HG03196 (cell line): ENCODE data around the gene EPHA7.

Experiments
- ATAC-seq: cut with Tn5 transposase; IDR thresholded peaks from one replicate; pipeline ENCODE4 v1.9.1; 2021; ENCODE audit not compliant: unreplicated experiment

EPHA7 gene

DNA sequence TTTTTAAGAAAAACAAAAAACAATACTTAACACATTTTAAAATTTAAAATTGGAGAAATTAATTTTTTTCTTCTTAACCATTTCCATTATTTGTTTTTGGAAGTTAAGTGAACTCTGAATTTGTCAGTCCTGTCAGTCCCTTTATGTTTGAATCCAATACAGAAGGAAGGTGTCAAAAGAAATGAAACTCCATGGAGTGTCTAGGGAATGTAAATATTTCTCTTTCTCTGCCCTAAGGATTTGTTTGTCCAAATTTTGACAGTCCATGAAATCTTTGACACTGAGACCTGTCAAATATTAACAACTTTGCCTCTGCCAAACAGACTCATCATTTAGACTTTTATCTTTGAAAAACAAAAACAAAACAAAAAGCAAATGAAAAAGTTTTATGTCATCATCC lies 166.4 kb downstream of the EPHA7 start:
- ATAC-seq: no peak

DNA sequence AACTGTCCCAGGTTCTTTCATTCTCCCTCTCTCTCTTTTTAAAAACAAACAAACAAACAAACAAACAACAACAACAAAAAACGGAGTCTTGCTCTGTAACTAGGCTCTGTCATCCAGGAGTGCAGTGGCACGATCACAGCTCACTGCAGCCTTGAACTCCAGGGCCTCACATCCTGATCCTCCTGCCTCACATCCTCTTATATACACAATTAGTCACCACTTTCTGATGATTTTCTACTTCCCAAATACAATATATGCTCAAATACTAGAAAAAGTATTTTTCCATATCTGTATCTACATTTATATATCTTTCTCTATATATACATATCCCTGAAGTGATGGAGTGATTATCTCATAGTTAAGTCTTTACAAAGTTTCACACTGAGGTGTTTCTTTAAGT lies 170.7 kb downstream of the EPHA7 start:
- no peak for ATAC-seq

DNA sequence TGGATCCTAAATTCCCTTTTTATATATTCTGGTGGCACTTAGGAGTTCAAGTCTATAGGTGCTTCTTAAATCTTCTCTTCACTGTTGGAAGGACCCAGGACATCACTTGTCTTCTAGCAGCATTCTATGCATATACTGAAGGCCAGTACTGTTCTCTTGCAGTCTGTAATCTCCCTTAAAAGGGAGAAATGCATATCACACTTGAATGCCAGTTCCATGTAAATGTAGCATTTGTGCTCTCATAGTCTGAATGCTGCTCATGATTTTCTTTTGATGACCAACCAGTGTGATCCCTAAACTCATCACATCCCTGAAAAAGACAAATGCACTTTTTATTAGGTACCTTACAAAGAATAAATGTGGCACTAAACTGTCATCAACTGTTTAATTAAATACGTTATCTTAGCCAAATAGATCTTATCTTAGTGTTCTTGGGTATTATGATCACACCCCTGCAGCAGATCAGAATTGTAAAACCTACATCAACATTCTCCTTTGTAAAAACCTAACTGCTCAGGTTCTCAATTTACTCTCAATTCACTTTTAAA lies 176.1 kb downstream of the EPHA7 start:
- no peak for ATAC-seq

DNA sequence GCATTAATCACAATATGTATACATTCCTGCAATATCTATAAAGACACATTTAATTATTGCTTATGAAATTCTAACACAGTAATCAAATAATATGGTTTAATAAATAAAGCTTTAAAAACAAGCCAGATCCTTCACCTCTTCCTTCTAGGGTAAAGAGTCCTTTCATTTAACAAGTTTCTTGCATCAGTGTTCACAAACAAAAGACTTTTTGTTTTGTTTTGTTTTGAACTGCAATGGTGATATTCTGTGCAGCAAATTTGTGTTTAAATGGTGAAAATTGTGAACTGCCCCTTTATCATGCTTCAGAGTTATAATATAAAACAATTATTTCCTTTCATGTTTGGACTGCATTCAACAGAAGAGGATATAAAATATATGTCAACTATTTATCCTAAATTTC lies 177.3 kb downstream of the EPHA7 start:
- no peak for ATAC-seq

DNA sequence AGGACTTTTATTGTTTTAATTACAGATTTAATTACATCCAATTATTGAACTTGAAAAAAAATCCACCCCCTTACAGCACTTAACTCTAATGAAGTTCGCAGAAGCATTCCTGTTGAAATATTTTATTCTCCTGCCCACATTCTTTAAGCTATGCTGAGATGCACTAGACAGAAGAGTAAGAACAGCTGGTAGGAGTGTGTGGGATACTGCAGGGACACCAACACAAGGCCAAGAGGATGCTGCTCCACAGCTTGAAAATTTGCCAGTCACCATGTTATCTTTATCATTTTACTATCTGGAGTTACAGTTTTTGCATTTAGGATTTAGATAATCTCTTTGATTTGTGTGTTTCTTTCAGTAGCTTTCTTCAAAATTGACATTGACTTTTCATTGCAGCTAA lies 180.7 kb downstream of the EPHA7 start:
- ATAC-seq: no peak

DNA sequence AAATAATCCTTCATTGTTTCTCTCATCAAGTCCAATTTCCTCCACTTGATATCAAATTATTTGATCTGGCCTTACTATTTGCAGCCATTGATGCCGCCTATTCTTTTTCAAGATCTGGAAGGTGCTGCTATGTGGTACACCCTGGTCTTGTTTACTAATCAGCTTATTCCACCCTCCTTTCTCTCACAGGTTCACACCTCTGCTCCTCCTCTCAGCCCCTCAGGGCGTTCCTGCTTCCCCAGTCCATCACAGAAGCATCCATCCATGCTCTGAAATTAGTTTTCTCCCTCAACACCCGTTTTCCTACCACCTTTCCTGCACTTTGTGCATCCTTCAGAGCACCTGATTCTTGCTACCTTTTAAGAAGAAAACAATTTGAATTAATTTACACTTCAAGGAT lies 183.6 kb downstream of the EPHA7 start:
- no peak for ATAC-seq

DNA sequence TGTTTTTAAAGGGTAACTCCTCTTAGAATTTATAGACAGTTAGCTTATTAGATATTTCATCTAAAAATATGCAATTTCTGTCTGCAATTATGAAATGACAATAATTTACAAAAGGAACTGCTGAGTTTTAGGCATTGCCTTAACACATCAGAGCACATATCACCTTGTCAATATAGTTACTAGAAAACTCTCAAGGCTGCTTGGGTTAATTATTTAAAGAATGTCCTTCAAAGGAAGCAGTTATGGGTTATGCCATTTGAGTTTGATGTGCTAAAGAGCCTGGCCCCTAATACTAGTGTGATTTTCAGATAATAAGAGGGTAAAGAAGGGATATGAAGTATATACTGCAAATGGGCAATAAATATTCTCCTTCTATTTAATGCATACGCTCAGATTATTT lies 192.5 kb downstream of the EPHA7 start:
- no peak for ATAC-seq

DNA sequence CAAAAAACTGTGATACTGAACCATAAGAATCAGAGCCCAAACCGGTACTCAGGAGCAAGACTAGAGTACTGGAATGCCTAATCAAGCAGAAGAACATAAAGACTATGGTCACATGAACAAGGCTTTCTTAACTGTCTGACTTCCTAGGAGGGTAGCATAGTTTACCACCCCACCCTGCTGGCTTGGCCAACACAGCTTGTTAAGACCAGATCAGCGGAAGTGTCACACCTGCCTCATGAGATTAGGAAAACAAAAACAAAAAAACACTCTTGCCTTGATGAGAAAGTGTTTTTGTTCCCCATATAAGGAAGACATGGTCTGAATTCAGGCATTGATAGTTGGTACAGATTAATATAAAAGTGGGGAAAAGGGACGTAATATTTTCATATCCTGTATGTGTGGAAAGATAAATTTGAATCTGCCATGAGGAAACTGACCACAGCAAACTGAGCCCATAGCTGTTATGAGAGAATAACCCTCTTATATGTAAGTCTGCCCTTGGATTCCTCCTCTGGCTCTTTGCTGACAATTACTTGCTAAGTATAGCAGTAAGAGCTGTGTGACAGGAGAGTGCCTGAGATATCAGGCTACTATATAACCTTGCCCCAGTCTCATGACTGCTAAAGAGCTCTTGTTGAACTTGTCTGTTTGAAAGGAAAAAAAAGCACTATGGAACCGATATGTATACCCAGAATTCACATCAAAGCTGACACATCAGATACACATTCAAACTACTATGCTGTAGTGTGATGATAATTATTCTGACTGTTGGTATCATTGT lies 197.1 kb downstream of the EPHA7 start:
- no peak for ATAC-seq

DNA sequence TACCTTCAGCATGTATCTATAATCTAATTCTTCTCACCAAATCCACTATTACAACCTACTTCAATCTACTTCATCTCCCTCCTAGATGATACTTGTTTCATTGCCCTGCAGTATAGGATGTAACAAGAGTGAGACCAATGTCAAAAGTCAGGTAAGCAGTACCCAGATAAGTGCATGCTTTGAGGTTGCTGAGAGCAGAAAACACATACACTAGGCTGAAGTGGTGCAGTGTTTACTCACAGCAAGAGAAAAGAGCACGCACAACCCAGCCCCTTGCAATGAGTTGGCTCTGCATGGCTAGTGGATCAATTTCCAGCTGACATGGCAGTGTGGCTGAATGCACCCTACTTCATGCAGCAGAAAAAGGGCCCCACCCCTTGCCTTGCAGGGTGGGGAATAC lies 199.9 kb downstream of the EPHA7 start:
- no peak for ATAC-seq

DNA sequence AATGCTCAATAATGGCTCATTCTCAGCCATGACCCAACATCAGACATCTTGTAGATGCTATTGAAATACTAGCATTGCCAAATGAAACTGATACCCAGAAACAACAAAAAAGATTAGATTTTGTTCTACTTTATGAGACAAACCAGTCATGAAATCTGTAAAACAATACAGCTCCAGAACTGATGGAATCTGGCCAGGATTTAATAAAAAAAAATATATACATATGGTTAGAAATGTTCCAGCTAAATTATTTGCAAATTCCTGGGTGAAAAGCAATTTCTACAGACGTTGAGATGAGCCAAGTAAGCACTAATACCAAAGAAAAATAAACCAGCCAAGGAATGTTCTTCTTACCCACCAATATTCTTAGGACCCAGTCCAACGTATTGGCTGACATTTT lies 201.3 kb downstream of the EPHA7 start:
- ATAC-seq: no peak

DNA sequence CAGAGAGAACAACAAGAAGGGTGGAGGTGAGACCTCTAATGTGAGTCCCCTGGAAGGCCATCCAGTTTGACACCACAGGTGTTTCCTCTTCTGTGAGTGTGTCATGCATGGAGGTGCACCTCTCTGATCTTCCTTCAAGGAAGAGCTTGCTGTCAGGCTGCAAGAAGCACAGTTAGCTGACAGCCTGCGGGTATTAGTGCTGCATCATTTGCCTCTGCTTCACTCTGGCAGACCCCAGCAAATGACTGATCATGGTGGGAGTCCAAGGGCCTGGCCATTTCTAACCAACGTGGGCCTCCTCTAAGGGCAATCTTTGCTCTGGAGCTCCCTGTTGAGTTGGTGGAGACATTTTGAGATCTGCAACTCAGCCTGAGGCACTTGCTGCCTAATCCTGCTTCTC lies 206.3 kb downstream of the EPHA7 start:
- ATAC-seq: no peak

DNA sequence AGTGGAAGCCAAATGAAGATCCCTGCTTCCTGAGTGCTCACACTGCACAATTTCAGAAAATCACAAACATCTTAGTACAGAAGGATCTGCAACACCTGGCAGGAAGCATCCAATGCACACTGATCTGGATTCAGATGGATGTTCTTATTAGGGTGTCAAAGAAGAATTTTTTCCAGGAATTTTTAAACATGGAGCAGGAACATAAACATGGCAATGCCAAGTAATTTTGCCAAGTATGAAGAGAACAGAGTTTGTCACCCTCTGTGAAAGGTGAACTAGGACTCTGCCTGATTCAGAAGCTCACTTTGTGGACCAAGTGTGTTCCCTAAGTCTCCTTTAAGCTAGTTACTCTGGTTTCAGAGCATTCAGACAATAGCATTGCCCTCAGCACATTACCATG lies 208.5 kb downstream of the EPHA7 start:
- no peak for ATAC-seq

DNA sequence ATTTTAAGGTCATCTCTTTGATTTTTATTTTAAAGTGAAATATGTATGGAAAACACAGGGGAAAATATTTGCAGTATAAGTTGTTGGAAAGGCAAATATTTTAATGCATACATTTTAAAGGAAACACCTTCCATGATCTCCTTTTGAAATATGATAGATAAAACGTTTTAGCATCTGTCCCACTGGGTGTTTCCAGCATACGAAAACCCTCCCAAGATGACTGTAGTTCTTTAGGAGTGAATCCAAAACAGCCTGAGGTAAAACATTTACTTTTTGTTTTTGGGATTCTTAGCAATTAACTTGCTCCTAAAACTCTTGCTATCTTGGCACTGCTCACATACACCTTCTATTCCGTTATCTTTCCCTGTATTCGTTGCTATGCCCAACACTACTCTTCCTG lies 210.0 kb downstream of the EPHA7 start:
- ATAC-seq: no peak

DNA sequence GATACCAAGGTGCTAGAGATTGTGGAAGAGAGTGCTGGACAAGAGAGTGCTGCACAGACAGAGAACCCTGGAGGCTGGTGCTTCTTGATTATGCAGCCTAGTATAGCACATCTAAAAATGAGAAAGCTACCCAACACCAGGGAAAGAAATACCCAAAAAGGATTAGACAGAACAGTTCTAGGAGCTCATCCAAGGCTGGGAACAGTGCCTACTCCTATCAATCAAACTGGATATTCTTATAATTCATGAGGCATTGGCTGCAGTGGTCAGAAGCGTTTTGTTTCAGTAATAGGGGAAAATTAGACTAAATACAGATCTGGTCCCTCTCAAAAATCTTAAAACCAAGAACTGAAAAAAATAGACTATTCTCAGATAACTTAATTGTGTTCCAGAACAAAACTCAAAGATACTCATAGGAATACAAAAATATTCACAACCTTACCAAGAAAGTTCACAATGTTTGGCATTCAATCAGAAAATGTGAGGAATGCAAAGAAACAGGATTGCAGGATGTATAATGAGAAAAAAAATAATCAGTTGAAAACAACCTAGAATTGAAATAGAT lies 222.9 kb downstream of the EPHA7 start:
- no peak for ATAC-seq

DNA sequence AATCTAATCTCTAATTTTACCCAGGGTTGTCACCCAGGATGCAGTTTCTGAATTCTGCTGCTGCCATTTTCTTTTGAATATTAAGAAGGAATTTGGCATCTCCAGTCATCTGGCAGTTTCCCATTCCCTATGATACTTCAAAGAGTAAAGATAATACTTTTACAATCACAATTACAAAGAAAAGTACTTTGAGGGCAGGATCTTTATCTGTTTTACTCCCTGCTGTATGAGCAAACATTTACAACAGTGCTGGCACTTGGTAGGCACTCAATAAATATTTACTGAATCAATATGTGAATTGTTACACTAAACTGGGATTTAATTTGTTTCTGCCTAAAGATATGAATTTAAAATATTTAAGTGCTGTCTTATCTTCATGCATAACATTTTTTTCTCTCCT lies 224.9 kb downstream of the EPHA7 start:
- ATAC-seq: no peak

DNA sequence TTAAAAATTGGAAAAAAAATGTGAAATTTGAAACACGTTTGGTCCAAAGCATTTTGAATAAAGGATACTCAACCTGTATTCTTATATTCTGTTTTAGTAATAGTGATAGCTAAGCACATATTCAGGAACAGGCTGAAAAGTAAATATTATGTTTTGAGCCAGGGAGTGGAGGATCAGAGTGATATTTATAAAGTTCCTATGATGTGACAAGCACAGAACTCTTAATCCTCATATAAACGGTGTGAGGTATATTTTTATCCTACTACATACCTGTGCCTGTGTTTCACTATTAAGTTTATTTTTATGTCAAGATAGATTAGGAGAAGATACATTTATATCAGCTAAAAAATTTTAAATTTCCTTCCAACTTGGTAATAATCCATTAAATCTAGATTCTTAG lies 225.5 kb downstream of the EPHA7 start:
- ATAC-seq: no peak
